ENCODE results near the gene RBFOX2. TPM values are rescaled to one million over a fixed set of nuclear protein-coding genes. Genes with fewer than 3 reads are reported as not detected.

Gene RBFOX2
- total RNA-seq, 2 experiments from 2014 or later, result 1.9 to 2.4 TPM

DNA sequence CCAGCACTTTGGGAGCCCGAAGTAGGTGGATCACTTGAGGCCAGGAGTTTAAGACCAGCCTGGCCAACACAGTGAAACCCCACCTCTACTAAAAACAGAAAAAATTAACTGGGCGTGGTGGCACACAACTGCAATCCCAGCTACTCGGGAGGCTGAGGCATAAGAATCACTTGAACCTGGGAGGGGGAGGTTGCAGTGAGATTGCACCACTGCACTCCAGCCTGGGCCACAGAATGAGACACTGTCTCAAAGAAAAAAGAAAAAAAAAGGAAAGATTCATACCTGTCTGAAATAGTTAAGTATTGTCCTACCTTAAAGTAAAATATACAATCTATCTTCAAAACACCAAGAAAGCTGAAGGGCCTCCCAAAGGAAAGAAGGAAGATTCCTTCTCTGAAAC lies 20.1 kb downstream of the RBFOX2 start:
- no peak overlapping the region for H3K27ac Mint-ChIP-seq
- ChIA-PET CTCF (no interaction called here), POLR2A (no interaction called here)
- Histone ChIP-seq H3K36me3 (ENCODE audit: insufficient read depth, low read length) (no peaks in the 10 kb centered on the region), H3K4me1 (ENCODE audit: insufficient read depth, low read length) (no peaks in the 10 kb centered on the region), H3K4me3 (ENCODE audit: low read length) (no peak overlapping the region), H3K27ac (ENCODE audit: low read depth in 1 of 2, low read length in 2 of 2) (no peak overlapping the region), H3K9me3 (ENCODE audit: control insufficient read depth in 1 of 2, insufficient read depth in 1 of 2, low read length in 2 of 2) (no peaks in the 10 kb centered on the region), H3K27me3 (ENCODE audit: control insufficient read depth in 1 of 2, insufficient read depth in 2 of 2, low read length in 2 of 2) (peaks cover 3 to 4% of the 10 kb centered on the region in 2 experiments)
- intact Hi-C loops (cut with DNase I, micrococcal nuclease), result no loop called here
- ATAC-seq (ENCODE audit: poor library complexity) (no peak), DNase-seq (no peak)
- no peaks in the 10 kb centered on the region for H3K27me3 Mint-ChIP-seq
- no peaks in the 10 kb centered on the region for H3K4me1 Mint-ChIP-seq (ENCODE audit: low read depth)
- TF ChIP-seq, protein P1, sequence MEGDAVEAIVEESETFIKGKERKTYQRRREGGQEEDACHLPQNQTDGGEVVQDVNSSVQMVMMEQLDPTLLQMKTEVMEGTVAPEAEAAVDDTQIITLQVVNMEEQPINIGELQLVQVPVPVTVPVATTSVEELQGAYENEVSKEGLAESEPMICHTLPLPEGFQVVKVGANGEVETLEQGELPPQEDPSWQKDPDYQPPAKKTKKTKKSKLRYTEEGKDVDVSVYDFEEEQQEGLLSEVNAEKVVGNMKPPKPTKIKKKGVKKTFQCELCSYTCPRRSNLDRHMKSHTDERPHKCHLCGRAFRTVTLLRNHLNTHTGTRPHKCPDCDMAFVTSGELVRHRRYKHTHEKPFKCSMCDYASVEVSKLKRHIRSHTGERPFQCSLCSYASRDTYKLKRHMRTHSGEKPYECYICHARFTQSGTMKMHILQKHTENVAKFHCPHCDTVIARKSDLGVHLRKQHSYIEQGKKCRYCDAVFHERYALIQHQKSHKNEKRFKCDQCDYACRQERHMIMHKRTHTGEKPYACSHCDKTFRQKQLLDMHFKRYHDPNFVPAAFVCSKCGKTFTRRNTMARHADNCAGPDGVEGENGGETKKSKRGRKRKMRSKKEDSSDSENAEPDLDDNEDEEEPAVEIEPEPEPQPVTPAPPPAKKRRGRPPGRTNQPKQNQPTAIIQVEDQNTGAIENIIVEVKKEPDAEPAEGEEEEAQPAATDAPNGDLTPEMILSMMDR (IDR thresholded peaks at IDR 0.05), result no peak
- no peaks in the 10 kb centered on the region for H3K9me3 Mint-ChIP-seq
- no peaks in the 10 kb centered on the region for H3K36me3 Mint-ChIP-seq (ENCODE audit: low read depth)
- no peak overlapping the region for H3K4me3 Mint-ChIP-seq

DNA sequence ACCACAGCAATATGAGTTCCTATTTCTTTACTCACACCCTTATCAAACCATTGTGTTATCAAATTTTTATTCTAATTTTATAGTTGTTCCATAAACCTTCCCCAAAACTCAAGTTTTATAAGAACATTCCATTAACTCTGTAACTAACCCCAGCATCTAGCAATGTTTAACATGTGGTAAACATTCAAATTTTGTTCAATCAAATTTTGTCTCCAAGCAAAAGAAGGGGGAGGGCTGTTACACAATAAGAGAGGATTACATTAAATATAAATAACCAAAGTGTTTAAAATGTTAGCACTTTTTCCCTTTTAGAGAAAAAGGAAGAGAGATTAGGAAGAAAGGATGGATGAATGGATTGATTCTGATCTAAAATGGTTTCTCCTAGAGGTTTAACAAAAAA lies 20.5 kb downstream of the RBFOX2 start:
- Histone ChIP-seq H3K36me3 (ENCODE audit: insufficient read depth, low read length) (no peaks in the 10 kb centered on the region), H3K4me3 (ENCODE audit: low read length) (no peak overlapping the region), H3K4me1 (ENCODE audit: insufficient read depth, low read length) (no peaks in the 10 kb centered on the region), H3K27ac (ENCODE audit: low read depth in 1 of 2, low read length in 2 of 2) (no peak overlapping the region), H3K27me3 (ENCODE audit: control insufficient read depth in 1 of 2, insufficient read depth in 2 of 2, low read length in 2 of 2) (peaks cover 3 to 4% of the 10 kb centered on the region in 2 experiments), H3K9me3 (ENCODE audit: control insufficient read depth in 1 of 2, insufficient read depth in 1 of 2, low read length in 2 of 2) (no peaks in the 10 kb centered on the region)
- intact Hi-C loops (cut with DNase I, micrococcal nuclease), result no loop called here
- DNase-seq, result no peak
- no peak overlapping the region for H3K27ac Mint-ChIP-seq
- TF ChIP-seq, protein P1 (IDR thresholded peaks at IDR 0.05), result no peak
- H3K36me3 Mint-ChIP-seq (ENCODE audit: low read depth), result no peaks in the 10 kb centered on the region
- no peak for ATAC-seq (ENCODE audit: poor library complexity)
- ChIA-PET POLR2A (no interaction called here), CTCF (no interaction called here)
- no peaks in the 10 kb centered on the region for H3K9me3 Mint-ChIP-seq
- H3K4me3 Mint-ChIP-seq, result no peak overlapping the region
- no peaks in the 10 kb centered on the region for H3K27me3 Mint-ChIP-seq
- H3K4me1 Mint-ChIP-seq (ENCODE audit: low read depth), result no peaks in the 10 kb centered on the region

DNA sequence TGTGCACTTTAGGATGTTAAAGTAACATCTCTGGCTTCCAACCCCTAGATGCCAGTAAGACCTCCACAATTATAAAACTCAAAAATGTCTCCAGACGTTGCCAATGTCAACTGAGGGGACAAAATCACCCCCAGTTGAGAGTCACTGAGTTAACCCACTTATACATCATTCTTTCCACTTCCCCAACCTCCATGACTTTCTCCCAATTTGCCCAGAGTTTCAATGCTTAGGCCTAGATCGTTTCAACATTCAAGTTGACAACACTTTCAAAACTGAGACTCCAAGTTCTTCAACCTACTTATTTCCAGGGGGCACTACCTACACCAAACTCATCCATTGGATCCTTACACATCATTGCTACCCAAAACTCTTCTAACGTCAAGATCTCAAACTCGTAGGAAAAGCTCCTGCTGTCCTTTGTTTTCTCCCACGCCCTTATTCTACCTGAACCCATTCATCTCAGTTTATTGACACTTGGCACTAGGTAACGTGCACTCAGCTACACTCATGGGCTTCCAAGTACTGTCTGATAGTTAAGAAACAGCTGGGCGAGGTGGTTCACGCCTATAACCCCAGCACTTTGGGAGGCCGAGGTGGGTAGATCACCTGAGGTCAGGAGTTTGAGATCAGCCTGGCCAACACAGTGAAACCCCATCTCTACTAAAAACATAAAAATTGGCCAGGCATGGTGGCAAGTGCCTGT lies 24.5 kb downstream of the RBFOX2 start:
- Mint-ChIP-seq H3K4me3 (no peak overlapping the region), H3K27ac (no peak overlapping the region), H3K27me3 (no peaks in the 10 kb centered on the region), H3K9me3 (no peaks in the 10 kb centered on the region), H3K4me1 (ENCODE audit: low read depth) (no peaks in the 10 kb centered on the region), H3K36me3 (ENCODE audit: low read depth) (no peaks in the 10 kb centered on the region)
- H3K4me3 ChIP-seq (ENCODE audit: low read length), result no peak overlapping the region
- H3K27ac ChIP-seq (ENCODE audit: low read depth in 1 of 2, low read length in 2 of 2), result no peak overlapping the region
- no peaks in the 10 kb centered on the region for H3K9me3 ChIP-seq (ENCODE audit: control insufficient read depth in 1 of 2, insufficient read depth in 1 of 2, low read length in 2 of 2)
- H3K36me3 ChIP-seq (ENCODE audit: insufficient read depth, low read length), result no peaks in the 10 kb centered on the region
- no peak for ATAC-seq (ENCODE audit: poor library complexity)
- ChIA-PET POLR2A (no interaction called here), CTCF (no interaction called here)
- H3K4me1 ChIP-seq (ENCODE audit: insufficient read depth, low read length), result no peaks in the 10 kb centered on the region
- H3K27me3 ChIP-seq (ENCODE audit: control insufficient read depth in 1 of 2, insufficient read depth in 2 of 2, low read length in 2 of 2), result peaks cover 3 to 4% of the 10 kb centered on the region in 2 experiments
- intact Hi-C loops (cut with DNase I, micrococcal nuclease), result no loop called here
- TF ChIP-seq, protein P1 (IDR thresholded peaks at IDR 0.05), result no peak
- DNase-seq, result no peak
